ENCODE results near the gene RUNX1. TPM values are rescaled to one million over a fixed set of nuclear protein-coding genes. Genes with fewer than 3 reads are reported as not detected.

RUNX1 gene
- polyA plus RNA-seq, 1 of the 3 experiments (the other 2 are of a cell fraction), result 17.1 TPM

- no peaks in the 10 kb centered on the region for H3K36me3 ChIP-seq (replicated peaks in 1 of 2; ENCODE audit: control insufficient read depth in 1 of 2, insufficient read depth in 2 of 2, low read length in 1 of 2)
- H3K9me3 ChIP-seq, result no peaks in the 10 kb centered on the region
- no peak overlapping the region for H3K4me3 ChIP-seq (ENCODE audit: low read depth in 2 of 2, low read length in 1 of 2)
- no peak overlapping the region for H2AFZ ChIP-seq (ENCODE audit: low read depth)
- H3K79me2 ChIP-seq (ENCODE audit: insufficient read depth), result no peaks in the 10 kb centered on the region
- H3K27me3 ChIP-seq (ENCODE audit: insufficient read depth), result no peaks in the 10 kb centered on the region
- no peak overlapping the region for H3K27ac ChIP-seq (ENCODE audit: low read depth in 2 of 2, low read length in 1 of 2)
- H3F3A ChIP-seq (replicated peaks; ENCODE audit: insufficient read depth), result peaks cover 5% of the 10 kb centered on the region
- no peak overlapping the region for H3K4me2 ChIP-seq
- H3K4me1 ChIP-seq (ENCODE audit: control insufficient read depth in 1 of 2, insufficient read depth in 2 of 2, low read depth in 1 of 2, low read length in 1 of 2), result no peaks in the 10 kb centered on the region
- CTCF ChIA-PET, result no interaction called here
- POLR2A ChIA-PET, result no interaction called here
- no peaks in the 10 kb centered on the region for H3K9me2 ChIP-seq
- H4K20me1 ChIP-seq (ENCODE audit: insufficient read depth), result no peaks in the 10 kb centered on the region
- no peak for TF ChIP-seq PBX3 (IDR thresholded peaks at IDR 0.05)
- no peak for TF ChIP-seq EP300 (IDR thresholded peaks at IDR 0.05; ENCODE audit: borderline replicate concordance in 1 of 2, low read depth in 1 of 2, low read length in 1 of 2)
- TF ChIP-seq POLR2AphosphoS5 (IDR thresholded peaks at IDR 0.05; ENCODE audit: low read depth, low read length), result no peak
- no peak for TF ChIP-seq YY1 (IDR thresholded peaks at IDR 0.05; ENCODE audit: low read depth)
- TF ChIP-seq SIN3A (IDR thresholded peaks at IDR 0.05; ENCODE audit: borderline replicate concordance, low read depth, low read length), result no peak
- TF ChIP-seq FOSL2 (IDR thresholded peaks at IDR 0.05; ENCODE audit: borderline replicate concordance, low read depth), result no peak
- no peak for TF ChIP-seq USF1 (IDR thresholded peaks at IDR 0.05; ENCODE audit: borderline replicate concordance, low read depth)
- no peak for TF ChIP-seq ELF1 (IDR thresholded peaks at IDR 0.05)
- no peak for TF ChIP-seq RCOR1 (IDR thresholded peaks at IDR 0.05; ENCODE audit: low read length)
- DNase-seq, result no peak
- H3K9ac ChIP-seq, result no peak overlapping the region
- WGBS (ENCODE audit: low lambda C conversion rate), result 84% methylated on average over 3 of the region's 3 CpGs
These were observed 42.3 kb downstream of the RUNX1 start for GRCh38 chr21:35006771-35007170.

GRCh38 chr21:35006248-35006647, 42.9 kb downstream of the RUNX1 start:
- Histone ChIP-seq H3K9me3 (no peaks in the 10 kb centered on the region), H2AFZ (ENCODE audit: low read depth) (no peak overlapping the region), H3K36me3 (replicated peaks in 1 of 2; ENCODE audit: control insufficient read depth in 1 of 2, insufficient read depth in 2 of 2, low read length in 1 of 2) (no peaks in the 10 kb centered on the region), H3F3A (replicated peaks; ENCODE audit: insufficient read depth) (peaks cover 5% of the 10 kb centered on the region), H3K9me2 (no peaks in the 10 kb centered on the region), H3K4me1 (ENCODE audit: control insufficient read depth in 1 of 2, insufficient read depth in 2 of 2, low read depth in 1 of 2, low read length in 1 of 2) (no peaks in the 10 kb centered on the region), H3K4me2 (no peak overlapping the region), H3K27me3 (ENCODE audit: insufficient read depth) (no peaks in the 10 kb centered on the region), H3K9ac (no peak overlapping the region), H4K20me1 (ENCODE audit: insufficient read depth) (no peaks in the 10 kb centered on the region), H3K79me2 (ENCODE audit: insufficient read depth) (no peaks in the 10 kb centered on the region), H3K4me3 (ENCODE audit: low read depth in 2 of 2, low read length in 1 of 2) (no peak overlapping the region), H3K27ac (ENCODE audit: low read depth in 2 of 2, low read length in 1 of 2) (no peak overlapping the region)
- DNase-seq, result no peak
- TF ChIP-seq FOXJ3 (CRISPR knock-in tag; IDR thresholded peaks at IDR 0.05) (no peak), POLR2AphosphoS5 (IDR thresholded peaks at IDR 0.05; ENCODE audit: low read depth, low read length) (no peak), SMC3 (IDR thresholded peaks at IDR 0.05; ENCODE audit: low read depth, low read length) (no peak), REST (IDR thresholded peaks at IDR 0.05; ENCODE audit: low read depth, low read length) (no peak), FOXM1 (IDR thresholded peaks at IDR 0.05; ENCODE audit: low read depth) (no peak), FOSL2 (IDR thresholded peaks at IDR 0.05; ENCODE audit: borderline replicate concordance, low read depth) (no peak), TEAD4 (IDR thresholded peaks at IDR 0.05; ENCODE audit: borderline replicate concordance, insufficient read depth) (no peak), RCOR1 (IDR thresholded peaks at IDR 0.05; ENCODE audit: low read length) (no peak), NRF1 (IDR thresholded peaks at IDR 0.05; ENCODE audit: low read depth, low read length) (no peak), GATA2 (CRISPR knock-in tag; IDR thresholded peaks at IDR 0.05) (no peak), USF1 (IDR thresholded peaks at IDR 0.05; ENCODE audit: borderline replicate concordance, low read depth) (no peak)
- ChIA-PET POLR2A (no interaction called here), CTCF (no interaction called here)
- 100% methylated on average over 3 of the region's 3 CpGs for WGBS (ENCODE audit: low lambda C conversion rate)
